ENCODE results near the gene TNNI2.

GRCh38 chr11:1888347-1888753 is 49.6 kb downstream of the TNNI2 start:
- TF ChIP-seq, protein P1, sequence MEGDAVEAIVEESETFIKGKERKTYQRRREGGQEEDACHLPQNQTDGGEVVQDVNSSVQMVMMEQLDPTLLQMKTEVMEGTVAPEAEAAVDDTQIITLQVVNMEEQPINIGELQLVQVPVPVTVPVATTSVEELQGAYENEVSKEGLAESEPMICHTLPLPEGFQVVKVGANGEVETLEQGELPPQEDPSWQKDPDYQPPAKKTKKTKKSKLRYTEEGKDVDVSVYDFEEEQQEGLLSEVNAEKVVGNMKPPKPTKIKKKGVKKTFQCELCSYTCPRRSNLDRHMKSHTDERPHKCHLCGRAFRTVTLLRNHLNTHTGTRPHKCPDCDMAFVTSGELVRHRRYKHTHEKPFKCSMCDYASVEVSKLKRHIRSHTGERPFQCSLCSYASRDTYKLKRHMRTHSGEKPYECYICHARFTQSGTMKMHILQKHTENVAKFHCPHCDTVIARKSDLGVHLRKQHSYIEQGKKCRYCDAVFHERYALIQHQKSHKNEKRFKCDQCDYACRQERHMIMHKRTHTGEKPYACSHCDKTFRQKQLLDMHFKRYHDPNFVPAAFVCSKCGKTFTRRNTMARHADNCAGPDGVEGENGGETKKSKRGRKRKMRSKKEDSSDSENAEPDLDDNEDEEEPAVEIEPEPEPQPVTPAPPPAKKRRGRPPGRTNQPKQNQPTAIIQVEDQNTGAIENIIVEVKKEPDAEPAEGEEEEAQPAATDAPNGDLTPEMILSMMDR (IDR thresholded peaks at IDR 0.05): no peak
- TF ChIP-seq TCF7L2 (IDR thresholded peaks at IDR 0.05; ENCODE audit: low read depth, low read length): no peak
